Mesothelial cell of epicardium (in vitro differentiated cells): ENCODE data around the gene GALNT2. TPM values are rescaled to one million over a fixed set of nuclear protein-coding genes. Genes with fewer than 3 reads are reported as not detected.
A peak's percentile ranks its signal among the peaks of the same experiment; 100 is the strongest.

ENCODE experiments used
- DNase-seq, 2 experiments: peaks; one replicate each; pipeline ENCODE4 v3.0.0; 2021; ENCODE audit warnings: low spot score in 2 of 2; ENCODE audit not compliant: unreplicated experiment in 2 of 2
- H3K27ac Mint-ChIP-seq: 2 replicates; pipeline ENCODE4 v1.8.0; 2021; ENCODE audit warnings: mixed read lengths
- H3K27me3 Mint-ChIP-seq: 2 replicates; pipeline ENCODE4 v1.8.0; 2021; ENCODE audit warnings: low read depth, mixed read lengths
- H3K36me3 Mint-ChIP-seq: 2 replicates; pipeline ENCODE4 v1.8.0; 2021; ENCODE audit warnings: mixed read lengths
- H3K4me1 Mint-ChIP-seq: 2 replicates; pipeline ENCODE4 v1.8.0; 2021; ENCODE audit warnings: mixed read lengths
- H3K4me3 Mint-ChIP-seq: 2 replicates; pipeline ENCODE4 v1.8.0; 2021; ENCODE audit warnings: mild to moderate bottlenecking, moderate library complexity, mixed read lengths
- H3K9me3 Mint-ChIP-seq: 2 replicates; pipeline ENCODE4 v1.8.0; 2021; ENCODE audit warnings: mixed read lengths
- total RNA-seq: library from RNA; stranded (reverse); gene quantifications from 3 replicates; pipeline ENCODE4 v1.2.1, GENCODE V29; 2021
- TF ChIP-seq, protein P1 (sequence below): fragments of 200-600 bp; sonication (generic); IDR thresholded peaks from one replicate; pipeline ENCODE4 v1.5.0; 2021; ENCODE audit warnings: antibody characterized with exemption; ENCODE audit not compliant: unreplicated experiment

Gene GALNT2
- total RNA-seq, 1 donor from 2014 or later: 48.3 TPM

DNA sequence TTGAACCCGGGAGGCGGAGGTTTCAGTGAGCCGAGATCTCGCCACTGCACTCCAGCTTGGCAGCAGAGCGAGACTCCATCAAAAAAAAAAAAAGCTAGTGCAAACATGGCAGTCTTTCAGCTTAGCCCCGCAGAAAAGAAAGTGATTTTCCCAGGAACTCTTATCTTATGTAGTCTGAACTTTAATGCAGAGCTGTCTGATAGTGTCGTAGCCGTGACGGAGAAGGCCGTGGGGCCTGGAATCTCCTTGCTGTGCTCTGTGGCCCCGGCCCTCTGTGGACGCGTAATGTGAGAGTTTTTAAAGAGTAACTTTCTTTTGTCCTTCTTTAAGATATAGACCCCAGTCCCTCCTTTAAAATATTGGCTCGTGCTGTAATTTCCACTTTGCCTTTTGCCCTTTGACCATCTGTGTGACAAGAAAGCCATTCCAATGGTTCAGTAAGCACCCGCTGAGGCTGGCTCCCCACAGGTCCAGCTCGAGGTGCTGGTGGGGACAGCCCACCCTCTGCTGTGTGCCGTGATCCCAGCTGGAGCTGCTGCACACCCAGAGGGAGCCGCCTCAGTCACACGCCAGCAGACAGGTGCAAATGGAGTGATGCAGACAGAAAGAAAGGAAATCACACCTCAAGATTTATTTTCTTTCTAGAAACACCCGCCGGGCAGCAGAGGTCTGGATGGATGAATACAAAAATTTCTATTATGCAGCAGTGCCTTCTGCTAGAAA lies 195.1 kb downstream of the GALNT2 start:
- no peak for DNase-seq
- no peaks in the 10 kb centered on the region for H3K27me3 Mint-ChIP-seq
- H3K27ac Mint-ChIP-seq: peak overlapping the region; percentile 4
- H3K4me3 Mint-ChIP-seq: no peak overlapping the region
- TF ChIP-seq, protein P1, sequence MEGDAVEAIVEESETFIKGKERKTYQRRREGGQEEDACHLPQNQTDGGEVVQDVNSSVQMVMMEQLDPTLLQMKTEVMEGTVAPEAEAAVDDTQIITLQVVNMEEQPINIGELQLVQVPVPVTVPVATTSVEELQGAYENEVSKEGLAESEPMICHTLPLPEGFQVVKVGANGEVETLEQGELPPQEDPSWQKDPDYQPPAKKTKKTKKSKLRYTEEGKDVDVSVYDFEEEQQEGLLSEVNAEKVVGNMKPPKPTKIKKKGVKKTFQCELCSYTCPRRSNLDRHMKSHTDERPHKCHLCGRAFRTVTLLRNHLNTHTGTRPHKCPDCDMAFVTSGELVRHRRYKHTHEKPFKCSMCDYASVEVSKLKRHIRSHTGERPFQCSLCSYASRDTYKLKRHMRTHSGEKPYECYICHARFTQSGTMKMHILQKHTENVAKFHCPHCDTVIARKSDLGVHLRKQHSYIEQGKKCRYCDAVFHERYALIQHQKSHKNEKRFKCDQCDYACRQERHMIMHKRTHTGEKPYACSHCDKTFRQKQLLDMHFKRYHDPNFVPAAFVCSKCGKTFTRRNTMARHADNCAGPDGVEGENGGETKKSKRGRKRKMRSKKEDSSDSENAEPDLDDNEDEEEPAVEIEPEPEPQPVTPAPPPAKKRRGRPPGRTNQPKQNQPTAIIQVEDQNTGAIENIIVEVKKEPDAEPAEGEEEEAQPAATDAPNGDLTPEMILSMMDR: no peak
- H3K9me3 Mint-ChIP-seq: peaks cover 6% of the 10 kb centered on the region
- peaks cover 30% of the 10 kb centered on the region for H3K36me3 Mint-ChIP-seq
- H3K4me1 Mint-ChIP-seq: peaks cover 8% of the 10 kb centered on the region

DNA sequence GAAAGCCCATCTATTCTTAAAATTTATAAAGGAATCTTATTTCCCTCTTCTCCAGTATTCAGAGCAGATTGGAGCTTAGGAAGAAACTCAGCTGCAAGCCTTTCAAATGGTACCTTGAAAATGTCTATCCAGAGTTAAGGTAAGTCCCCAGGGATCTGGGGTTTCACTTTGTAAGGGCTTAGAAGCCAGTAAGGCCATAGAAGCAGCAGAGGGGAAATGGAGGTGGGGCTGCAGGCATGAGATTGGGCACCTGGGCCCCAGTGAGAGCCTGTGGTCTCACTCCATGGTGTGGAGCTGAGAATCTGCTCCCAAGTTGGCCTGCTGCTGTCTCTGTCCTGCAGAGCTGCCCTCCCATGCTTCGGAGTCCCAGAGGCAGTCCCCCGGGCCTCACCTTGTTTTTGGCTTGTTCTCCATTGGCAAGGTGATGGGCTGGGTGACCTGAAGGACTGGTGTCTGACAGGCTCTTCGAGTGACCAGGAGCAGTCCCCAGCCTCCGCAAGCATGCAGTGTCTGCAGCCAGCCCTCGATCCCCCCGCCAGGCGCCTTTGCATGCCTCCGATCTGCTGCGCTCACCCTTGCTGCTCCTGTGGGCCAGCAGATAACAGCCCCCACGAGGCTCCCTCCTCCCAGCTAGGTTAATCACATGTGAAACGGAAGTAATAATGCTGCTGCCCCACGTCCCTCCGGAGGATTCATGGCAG lies 196.0 kb downstream of the GALNT2 start:
- no peak overlapping the region for H3K4me3 Mint-ChIP-seq

DNA sequence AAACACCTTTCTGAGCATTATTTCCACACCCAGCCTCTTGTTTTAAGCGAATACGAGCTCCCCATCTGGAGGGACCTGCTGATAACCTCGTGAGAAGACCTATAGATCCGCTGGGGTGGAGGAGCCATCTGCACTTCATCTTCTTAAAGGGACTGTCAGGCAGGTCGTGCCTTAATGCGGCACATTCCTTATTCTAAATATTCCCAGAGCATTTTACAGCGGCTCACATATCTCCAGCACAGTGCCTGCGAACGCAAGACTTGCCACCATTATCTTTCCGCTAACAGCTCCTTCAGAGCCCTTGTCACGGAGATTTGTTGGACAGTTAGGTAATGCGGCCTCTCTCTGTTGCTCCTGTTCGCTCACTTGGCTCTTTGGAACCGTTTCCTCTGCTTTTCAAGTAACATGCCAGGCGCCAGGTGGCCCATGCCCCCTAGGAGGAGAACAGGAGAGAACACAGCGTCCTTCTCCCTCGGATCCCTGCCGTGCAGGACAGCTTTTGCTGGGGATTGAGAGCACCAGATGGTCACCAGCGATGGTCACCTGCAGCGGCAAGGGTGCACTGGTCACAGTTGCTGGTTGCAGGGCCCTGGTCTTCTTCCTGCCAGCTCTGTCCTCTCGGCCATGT lies 196.6 kb downstream of the GALNT2 start:
- peak in 1 of 2 experiments; percentile 28 for DNase-seq
- peaks cover 6% of the 10 kb centered on the region for H3K9me3 Mint-ChIP-seq
- TF ChIP-seq, protein P1: no peak
- no peak overlapping the region for H3K4me3 Mint-ChIP-seq
- no peaks in the 10 kb centered on the region for H3K27me3 Mint-ChIP-seq
- peaks cover 24% of the 10 kb centered on the region for H3K36me3 Mint-ChIP-seq
- H3K27ac Mint-ChIP-seq: no peak overlapping the region
- H3K4me1 Mint-ChIP-seq: peaks cover 18% of the 10 kb centered on the region

More for the DNA sequence above, 196.0 kb downstream of the GALNT2 start:
- Mint-ChIP-seq H3K9me3 (peaks cover 6% of the 10 kb centered on the region), H3K4me1 (peaks cover 17% of the 10 kb centered on the region), H3K36me3 (peaks cover 26% of the 10 kb centered on the region), H3K27ac (no peak overlapping the region), H3K27me3 (no peaks in the 10 kb centered on the region)
- DNase-seq: no peak
- TF ChIP-seq, protein P1: no peak

DNA sequence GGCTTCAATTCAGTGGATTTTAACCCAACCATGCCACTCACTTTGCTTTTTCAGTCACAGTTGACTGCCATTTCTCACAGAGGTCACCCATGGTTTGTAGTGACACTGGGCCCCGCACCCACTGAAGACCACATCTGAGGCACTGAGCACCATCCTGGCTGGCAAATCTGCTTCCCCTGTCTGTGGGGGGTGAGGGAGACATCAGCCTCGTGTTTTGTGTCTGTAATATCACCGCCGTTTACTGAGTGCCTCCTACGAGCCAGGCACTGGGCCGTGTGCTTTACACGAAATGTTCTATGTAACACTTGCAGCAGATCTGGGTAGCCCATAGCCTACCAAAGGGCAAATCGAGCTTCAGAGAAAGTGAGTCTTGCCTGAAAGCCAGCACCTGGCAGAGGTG lies 197.3 kb downstream of the GALNT2 start:
- no peak overlapping the region for H3K27ac Mint-ChIP-seq
- peak in 1 of 2 experiments; percentile 25 for DNase-seq
- H3K4me1 Mint-ChIP-seq: peaks cover 20% of the 10 kb centered on the region
- H3K36me3 Mint-ChIP-seq: peaks cover 19% of the 10 kb centered on the region
- H3K9me3 Mint-ChIP-seq: peaks cover 4% of the 10 kb centered on the region
- TF ChIP-seq, protein P1: no peak
- no peaks in the 10 kb centered on the region for H3K27me3 Mint-ChIP-seq
- no peak overlapping the region for H3K4me3 Mint-ChIP-seq

DNA sequence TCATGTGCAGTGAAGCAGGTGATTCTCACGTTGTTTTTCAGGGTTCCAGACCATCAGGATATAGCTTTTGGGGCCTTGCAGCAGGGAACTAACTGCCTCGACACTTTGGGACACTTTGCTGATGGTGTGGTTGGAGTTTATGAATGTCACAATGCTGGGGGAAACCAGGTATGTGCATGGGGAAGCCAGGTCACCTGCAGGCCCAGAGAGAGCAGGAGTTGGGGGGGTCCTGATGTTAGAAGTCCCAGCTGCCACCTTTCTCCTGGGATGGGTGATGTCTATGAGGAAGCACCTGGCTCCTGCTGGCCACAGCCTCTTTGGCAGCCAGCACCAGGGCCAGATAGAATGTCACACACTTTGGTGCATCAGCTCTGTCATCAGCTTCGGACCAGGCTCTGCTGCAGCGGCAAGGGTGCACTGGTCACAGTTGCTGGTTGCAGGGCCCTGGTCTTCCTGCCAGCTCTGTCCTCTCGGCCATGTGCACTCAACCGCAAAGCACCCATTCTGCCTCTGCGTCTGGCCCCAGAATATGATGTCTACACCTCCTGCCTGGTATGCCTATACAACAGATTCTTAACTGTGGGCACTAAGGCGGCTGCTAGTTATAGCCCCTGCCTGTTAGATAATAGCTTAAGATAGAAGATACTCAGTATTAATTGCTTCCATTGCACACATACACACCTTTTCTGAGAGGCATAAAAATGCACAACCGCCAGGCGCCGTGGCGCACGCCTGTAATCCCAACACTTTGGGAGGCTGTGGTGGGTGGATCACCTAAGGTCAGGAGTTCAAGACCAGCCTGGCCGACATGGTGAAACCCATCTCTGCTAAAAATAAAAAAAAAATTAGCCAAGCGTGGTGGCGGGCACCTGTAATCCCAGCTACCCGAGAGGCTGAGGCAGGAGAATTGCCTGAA lies 198.4 kb downstream of the GALNT2 start:
- H3K4me1 Mint-ChIP-seq: peaks cover 22% of the 10 kb centered on the region
- no peak overlapping the region for H3K27ac Mint-ChIP-seq
- no peaks in the 10 kb centered on the region for H3K9me3 Mint-ChIP-seq
- H3K4me3 Mint-ChIP-seq: no peak overlapping the region
- H3K36me3 Mint-ChIP-seq: peaks cover 14% of the 10 kb centered on the region
- no peaks in the 10 kb centered on the region for H3K27me3 Mint-ChIP-seq
- TF ChIP-seq, protein P1: no peak
- no peak for DNase-seq
